Muscle layer of duodenum (tissue), 2 donors: ENCODE measurements around the gene PCDHGA1.

Experiments
- H3K27ac ChIP-seq: one replicate; pipeline ENCODE4 v1.7.0; 2013; ENCODE audit warnings: mild to moderate bottlenecking, low read length
- H3K27me3 ChIP-seq: one replicate; pipeline ENCODE4 v1.7.0; 2013; ENCODE audit warnings: low read depth, mild to moderate bottlenecking, control low read depth, low read length
- H3K36me3 ChIP-seq, 2 donors: one replicate each; pipeline ENCODE4 v1.7.0; 2013; ENCODE audit warnings: low read length in 2 of 2, control low read depth in 1 of 2, mild to moderate bottlenecking in 1 of 2; ENCODE audit not compliant: insufficient read depth in 2 of 2, control insufficient read depth in 1 of 2
- H3K4me1 ChIP-seq, 2 donors: one replicate each; pipeline ENCODE4 v1.7.0; 2013; ENCODE audit warnings: low read length in 2 of 2, mild to moderate bottlenecking in 2 of 2, control low read depth in 1 of 2, moderate library complexity in 1 of 2; ENCODE audit not compliant: insufficient read depth in 2 of 2, control insufficient read depth in 1 of 2
- H3K4me3 ChIP-seq, 2 donors: one replicate each; pipeline ENCODE4 v1.7.0; 2013; ENCODE audit warnings: low read length in 2 of 2, low read depth in 1 of 2, mild to moderate bottlenecking in 1 of 2
- H3K9me3 ChIP-seq, 2 donors: one replicate each; pipeline ENCODE4 v1.7.0; 2013; ENCODE audit warnings: low read length in 2 of 2, control low read depth in 1 of 2, mild to moderate bottlenecking in 1 of 2; ENCODE audit not compliant: control insufficient read depth in 1 of 2
- donor health status: healthy.

Gene PCDHGA1

DNA sequence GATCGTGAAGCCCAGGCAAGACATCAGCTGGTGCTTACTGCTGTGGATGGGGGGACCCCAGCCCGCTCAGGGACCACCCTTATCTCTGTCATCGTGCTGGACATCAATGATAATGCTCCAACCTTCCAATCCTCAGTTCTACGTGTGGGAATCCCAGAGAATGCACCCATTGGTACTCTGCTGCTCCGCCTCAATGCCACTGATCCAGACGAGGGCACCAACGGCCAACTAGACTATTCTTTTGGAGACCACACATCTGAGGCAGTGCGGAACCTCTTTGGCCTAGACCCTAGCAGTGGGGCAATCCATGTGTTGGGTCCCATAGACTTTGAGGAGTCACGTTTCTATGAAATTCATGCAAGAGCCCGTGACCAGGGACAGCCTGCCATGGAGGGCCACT is 159.5 kb downstream of the PCDHGA1 start:
- H3K4me3 ChIP-seq, result no peak overlapping the region
- no peak overlapping the region for H3K27ac ChIP-seq
- peaks cover 10 to 42% of the 10 kb centered on the region in 2 donors for H3K4me1 ChIP-seq
- H3K36me3 ChIP-seq, result peaks cover 7 to 24% of the 10 kb centered on the region in 2 donors
- H3K9me3 ChIP-seq, result no peaks in the 10 kb centered on the region
- H3K27me3 ChIP-seq, result no peaks in the 10 kb centered on the region

DNA sequence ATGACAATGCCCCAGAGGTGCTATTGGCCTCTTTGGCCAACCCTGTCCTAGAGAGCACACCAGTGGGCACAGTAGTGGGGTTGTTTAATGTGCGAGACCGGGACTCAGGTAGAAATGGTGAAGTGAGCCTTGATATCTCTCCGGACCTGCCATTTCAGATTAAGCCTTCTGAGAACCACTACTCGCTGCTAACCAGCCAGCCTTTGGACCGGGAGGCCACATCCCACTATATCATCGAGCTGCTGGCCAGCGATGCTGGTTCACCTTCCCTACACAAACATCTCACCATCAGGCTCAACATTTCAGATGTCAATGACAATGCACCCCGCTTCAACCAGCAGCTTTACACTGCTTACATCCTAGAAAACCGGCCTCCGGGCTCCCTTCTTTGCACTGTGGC is 160.0 kb downstream of the PCDHGA1 start:
- Histone ChIP-seq H3K27me3 (no peaks in the 10 kb centered on the region), H3K27ac (no peak overlapping the region), H3K4me1 (peaks cover 8 to 39% of the 10 kb centered on the region in 2 donors)

DNA sequence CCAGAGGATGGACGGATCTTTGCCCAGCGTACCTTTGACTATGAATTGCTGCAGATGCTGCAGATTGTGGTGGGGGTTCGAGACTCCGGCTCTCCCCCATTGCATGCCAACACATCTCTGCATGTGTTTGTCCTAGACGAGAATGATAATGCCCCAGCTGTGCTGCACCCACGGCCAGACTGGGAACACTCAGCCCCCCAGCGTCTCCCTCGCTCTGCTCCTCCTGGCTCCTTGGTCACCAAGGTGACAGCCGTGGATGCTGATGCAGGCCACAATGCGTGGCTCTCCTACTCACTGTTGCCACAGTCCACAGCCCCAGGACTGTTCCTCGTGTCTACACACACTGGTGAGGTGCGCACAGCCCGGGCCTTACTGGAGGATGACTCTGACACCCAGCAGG is 160.5 kb downstream of the PCDHGA1 start:
- Histone ChIP-seq H3K27ac (no peak overlapping the region), H3K27me3 (no peaks in the 10 kb centered on the region), H3K4me3 (no peak overlapping the region), H3K4me1 (peaks cover 3 to 36% of the 10 kb centered on the region in 2 donors), H3K36me3 (peaks cover 7 to 24% of the 10 kb centered on the region in 2 donors), H3K9me3 (no peaks in the 10 kb centered on the region)

More for the DNA sequence above, 160.0 kb downstream of the PCDHGA1 start:
- no peaks in the 10 kb centered on the region for H3K9me3 ChIP-seq
- H3K36me3 ChIP-seq, result peaks cover 7 to 24% of the 10 kb centered on the region in 2 donors
- H3K4me3 ChIP-seq, result no peak overlapping the region

DNA sequence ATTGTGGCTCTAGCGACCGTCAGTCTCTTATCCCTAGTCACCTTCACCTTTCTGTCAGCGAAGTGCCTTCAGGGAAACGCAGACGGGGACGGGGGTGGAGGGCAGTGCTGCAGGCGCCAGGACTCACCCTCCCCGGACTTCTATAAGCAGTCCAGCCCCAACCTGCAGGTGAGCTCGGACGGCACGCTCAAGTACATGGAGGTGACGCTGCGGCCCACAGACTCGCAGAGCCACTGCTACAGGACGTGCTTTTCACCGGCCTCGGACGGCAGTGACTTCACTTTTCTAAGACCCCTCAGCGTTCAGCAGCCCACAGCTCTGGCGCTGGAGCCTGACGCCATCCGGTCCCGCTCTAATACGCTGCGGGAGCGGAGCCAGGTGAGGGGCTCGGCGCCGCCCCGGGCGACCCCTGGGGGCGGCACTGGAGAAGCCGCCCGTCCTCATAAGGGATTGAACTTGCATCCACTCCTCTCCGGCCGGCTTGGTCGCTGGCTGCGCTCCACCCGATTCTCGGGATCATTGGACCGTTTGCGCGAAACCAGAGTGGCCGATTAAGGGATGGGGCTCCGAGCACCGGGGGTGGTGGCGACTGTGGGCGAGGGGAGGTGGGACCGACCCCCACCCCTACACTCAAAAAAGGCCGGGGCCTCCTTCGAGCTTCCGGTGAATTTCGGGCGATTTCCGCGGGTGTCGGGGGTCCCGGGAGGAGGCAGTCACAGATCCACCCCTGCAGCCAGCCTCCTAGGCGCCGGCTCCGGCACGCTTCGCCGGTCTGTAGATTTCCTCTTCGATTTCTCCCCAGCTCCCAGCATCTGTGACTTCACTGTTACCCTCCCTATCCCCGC is 161.2 kb downstream of the PCDHGA1 start:
- H3K4me3 ChIP-seq, result no peak overlapping the region
- H3K36me3 ChIP-seq, result peaks cover 14 to 29% of the 10 kb centered on the region in 2 donors
- no peaks in the 10 kb centered on the region for H3K9me3 ChIP-seq
- peaks cover 3 to 36% of the 10 kb centered on the region in 2 donors for H3K4me1 ChIP-seq
- H3K27ac ChIP-seq, result no peak overlapping the region
- no peaks in the 10 kb centered on the region for H3K27me3 ChIP-seq

- no peaks in the 10 kb centered on the region for H3K27me3 ChIP-seq
- H3K4me3 ChIP-seq, result no peak overlapping the region
- no peaks in the 10 kb centered on the region for H3K9me3 ChIP-seq
- peaks cover 3 to 36% of the 10 kb centered on the region in 2 donors for H3K4me1 ChIP-seq
- no peak overlapping the region for H3K27ac ChIP-seq
- peaks cover 18 to 29% of the 10 kb centered on the region in 2 donors for H3K36me3 ChIP-seq
Observed at GRCh38 chr5:141492168-141492885, 162.0 kb downstream of the PCDHGA1 start.

- H3K4me3 ChIP-seq, result peak overlapping the region in 1 of 2 donors; percentile 21
Observed at GRCh38 chr5:141493500-141494422, 163.4 kb downstream of the PCDHGA1 start.

DNA sequence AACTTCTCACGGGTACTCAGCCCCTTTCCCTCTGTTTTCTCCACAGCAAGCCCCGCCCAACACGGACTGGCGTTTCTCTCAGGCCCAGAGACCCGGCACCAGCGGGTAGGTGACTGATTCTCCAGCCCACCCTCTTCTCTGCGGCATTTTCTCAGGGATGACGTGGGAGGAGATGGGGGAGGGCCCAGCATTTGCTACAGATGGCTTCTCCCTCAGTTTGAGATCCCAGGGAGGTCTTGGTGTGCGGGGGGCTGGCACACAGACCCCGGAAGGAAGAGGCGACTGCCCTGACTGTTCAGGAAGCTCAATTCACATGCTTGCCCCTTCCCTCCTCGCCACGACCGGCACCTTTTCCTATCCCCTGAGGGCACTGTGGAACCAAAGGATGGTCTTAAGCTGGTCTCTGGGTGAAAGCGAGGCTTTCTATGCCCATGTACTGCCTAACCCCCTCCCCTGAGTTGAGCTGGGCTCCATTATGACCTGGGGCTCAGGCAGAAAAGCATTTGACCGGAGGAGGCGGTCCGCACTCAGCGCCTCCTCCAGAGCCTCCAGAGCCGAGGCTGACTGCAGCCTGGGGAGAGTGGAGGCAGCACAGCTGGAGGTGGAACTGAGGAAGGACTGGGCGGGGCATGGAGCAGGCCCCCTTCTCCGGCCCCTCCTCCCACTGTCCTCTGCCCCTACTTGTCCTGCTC is 164.6 kb downstream of the PCDHGA1 start:
- H3K4me1 ChIP-seq, result peaks cover 3 to 24% of the 10 kb centered on the region in 2 donors
- no peak overlapping the region for H3K27ac ChIP-seq
- H3K4me3 ChIP-seq, result peak overlapping the region in 1 of 2 donors; percentile 21
- H3K9me3 ChIP-seq, result no peaks in the 10 kb centered on the region
- H3K27me3 ChIP-seq, result no peaks in the 10 kb centered on the region
- peaks cover 16 to 28% of the 10 kb centered on the region in 2 donors for H3K36me3 ChIP-seq

More at GRCh38 chr5:141493500-141494422, 163.4 kb downstream of the PCDHGA1 start:
- no peaks in the 10 kb centered on the region for H3K9me3 ChIP-seq
- H3K27ac ChIP-seq, result no peak overlapping the region
- H3K4me1 ChIP-seq, result peaks cover 3 to 35% of the 10 kb centered on the region in 2 donors
- no peaks in the 10 kb centered on the region for H3K27me3 ChIP-seq
- peaks cover 18 to 32% of the 10 kb centered on the region in 2 donors for H3K36me3 ChIP-seq

DNA sequence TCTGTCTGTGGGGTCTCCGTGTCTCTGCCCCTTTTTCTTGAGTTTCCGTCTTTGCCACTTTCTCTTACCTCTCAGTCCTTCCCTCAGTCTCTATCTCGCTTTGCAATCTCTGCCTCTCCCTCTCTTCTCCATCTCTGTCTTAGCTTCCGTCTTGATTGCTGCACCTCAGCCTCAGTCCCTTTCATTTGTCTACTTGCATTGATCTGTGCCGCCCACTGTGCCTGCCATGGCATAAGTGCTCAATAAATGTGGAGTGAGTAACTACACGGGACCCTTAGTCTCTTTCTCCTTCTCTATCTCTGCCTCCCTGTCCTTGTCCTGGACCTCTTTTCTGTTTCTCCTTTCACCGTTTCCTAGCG is 165.1 kb downstream of the PCDHGA1 start:
- H3K9me3 ChIP-seq, result no peaks in the 10 kb centered on the region
- no peak overlapping the region for H3K27ac ChIP-seq
- H3K27me3 ChIP-seq, result no peaks in the 10 kb centered on the region
- peaks cover 3 to 23% of the 10 kb centered on the region in 2 donors for H3K4me1 ChIP-seq
- H3K4me3 ChIP-seq, result no peak overlapping the region
- H3K36me3 ChIP-seq, result peaks cover 10 to 23% of the 10 kb centered on the region in 2 donors

- Histone ChIP-seq H3K9me3 (no peaks in the 10 kb centered on the region), H3K36me3 (peaks cover 10 to 20% of the 10 kb centered on the region in 2 donors), H3K27ac (no peak overlapping the region), H3K27me3 (no peaks in the 10 kb centered on the region), H3K4me1 (peaks cover 3 to 23% of the 10 kb centered on the region in 2 donors), H3K4me3 (no peak overlapping the region)
Observed at GRCh38 chr5:141496038-141496437, 165.7 kb downstream of the PCDHGA1 start.

DNA sequence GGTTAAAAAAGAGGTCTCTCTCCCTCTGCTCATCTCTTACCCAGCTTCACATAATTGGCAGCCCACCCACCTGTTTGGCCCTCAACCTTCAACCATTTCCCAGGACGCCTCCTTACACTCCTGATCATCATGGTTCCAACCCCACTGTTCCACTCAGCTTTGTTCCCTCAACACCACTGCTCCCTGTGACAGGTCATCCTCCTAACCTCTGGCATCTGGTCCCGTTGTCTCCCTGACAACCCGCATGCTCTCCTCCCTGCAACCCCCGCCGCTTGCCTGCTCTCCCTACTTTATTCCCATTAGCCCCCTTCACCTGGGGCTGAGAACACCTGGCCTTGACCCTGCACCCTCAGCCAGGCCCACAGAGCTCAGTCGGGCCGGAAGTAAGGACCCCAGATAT is 171.4 kb downstream of the PCDHGA1 start:
- Histone ChIP-seq H3K9me3 (no peaks in the 10 kb centered on the region), H3K4me1 (peaks cover 0 to 1% of the 10 kb centered on the region in 2 donors), H3K36me3 (peaks cover 13 to 17% of the 10 kb centered on the region in 2 donors)

More for the DNA sequence above, 171.4 kb downstream of the PCDHGA1 start:
- no peak overlapping the region for H3K4me3 ChIP-seq
- H3K27me3 ChIP-seq, result no peaks in the 10 kb centered on the region
- no peak overlapping the region for H3K27ac ChIP-seq
